OCI-LY1 (cell line): ENCODE measurements around the gene TLE3.

Experiments
- CTCF ChIP-seq: fragments of 200-600 bp; sonication (generic), shearing (Covaris generic); IDR thresholded peaks from 2 replicates; pipeline ENCODE4 v1.5.1; 2017; ENCODE audit warnings: mild to moderate bottlenecking, antibody characterized with exemption, low read length, moderate library complexity, mixed read lengths
- EZH2 ChIP-seq: fragments of 200-600 bp; sonication (generic), shearing (Covaris generic); IDR thresholded peaks from 2 replicates; pipeline ENCODE4 v1.8.0; 2017; ENCODE audit warnings: borderline replicate concordance, mixed run types, mild to moderate bottlenecking, antibody characterized with exemption, low read length, moderate library complexity, mixed read lengths

- TF ChIP-seq CTCF = no peak
- no peak for TF ChIP-seq EZH2
Observed at GRCh38 chr15:70045045-70045444, 52.7 kb downstream of the TLE3 start.
